ENCODE data around the gene FCHSD2. TPM values are rescaled to one million over a fixed set of nuclear protein-coding genes. Genes with fewer than 3 reads are reported as not detected.
"Not testable (repeated sequence)": the region's sequence is repeated elsewhere in the genome, so short reads cannot be mapped to it uniquely, and the experiment has no call there.

The FCHSD2 gene
- polyA plus RNA-seq, 5 donors = 37.4 to 51.9 (median 48.5) TPM

GRCh38 chr11:72824020-72824419, 318.1 kb downstream of the FCHSD2 start:
- no peak for DNase-seq

GRCh38 chr11:72823105-72823804, 318.9 kb downstream of the FCHSD2 start:
- no peak for DNase-seq

- peak; percentile 90 to 91 for DNase-seq
These were observed 320.0 kb downstream of the FCHSD2 start for GRCh38 chr11:72821920-72822799.

- no peak for DNase-seq
These were observed 320.7 kb downstream of the FCHSD2 start for GRCh38 chr11:72821221-72821919.

- DNase-seq = no peak
These were observed 321.5 kb downstream of the FCHSD2 start for GRCh38 chr11:72820439-72821139.

- DNase-seq = no peak
These were observed 323.1 kb downstream of the FCHSD2 start for GRCh38 chr11:72818971-72819370.

- no peak for DNase-seq
These were observed 324.2 kb downstream of the FCHSD2 start for GRCh38 chr11:72817966-72818365.

- DNase-seq = no peak
These were observed 325.6 kb downstream of the FCHSD2 start for GRCh38 chr11:72816404-72816990.

GRCh38 chr11:72815110-72815618, 327.0 kb downstream of the FCHSD2 start:
- no peak for DNase-seq

- DNase-seq = peak; percentile 92 to 95
These were observed 327.6 kb downstream of the FCHSD2 start, which contains the start of gene ATG16L2 for GRCh38 chr11:72814286-72815109. ATG16L2 (plus strand) TSS chr11:72814411; CDS start chr11:72814446, 35 bp downstream.

GRCh38 chr11:72813740-72814285, 328.3 kb downstream of the FCHSD2 start:
- DNase-seq = no peak

- DNase-seq = no peak
These were observed 329.0 kb downstream of the FCHSD2 start for GRCh38 chr11:72812967-72813739.

- DNase-seq = no peak
These were observed 329.5 kb downstream of the FCHSD2 start for GRCh38 chr11:72812604-72812966.

- DNase-seq = not testable (repeated sequence)
These were observed 330.4 kb downstream of the FCHSD2 start for GRCh38 chr11:72811686-72812085.

GRCh38 chr11:72808331-72808798, 333.8 kb downstream of the FCHSD2 start:
- no peak for DNase-seq

- DNase-seq = no peak
These were observed 334.3 kb downstream of the FCHSD2 start for GRCh38 chr11:72807792-72808191.

GRCh38 chr11:72807021-72807693, 335.0 kb downstream of the FCHSD2 start:
- no peak for DNase-seq

- DNase-seq = not testable (repeated sequence)
These were observed 335.7 kb downstream of the FCHSD2 start for GRCh38 chr11:72806378-72806777.

Data from right lung (tissue), 5 donors.